ENCODE data around the gene PAWR. TPM values are rescaled to one million over a fixed set of nuclear protein-coding genes. Genes with fewer than 3 reads are reported as not detected.

Gene PAWR
- total RNA-seq, 3 donors from 2014 or later (not counting 1 experiment from before 2014, with no cell fraction given), result 3.2 to 8.1 (median 5.3) TPM

- WGBS (ENCODE audit: insufficient coverage), result 92% methylated on average over 3 of the region's 4 CpGs
- Histone ChIP-seq H3K4me1 (ENCODE audit: control insufficient read depth, insufficient read depth, low read length) (no peaks in the 10 kb centered on the region), H3K27ac (ENCODE audit: low read length) (no peak overlapping the region), H3K36me3 (ENCODE audit: control insufficient read depth, insufficient read depth, low read length) (no peaks in the 10 kb centered on the region), H3K9me3 (ENCODE audit: control insufficient read depth, insufficient read depth, low read length) (no peaks in the 10 kb centered on the region), H3K4me3 (ENCODE audit: low read length) (no peak overlapping the region), H3K27me3 (ENCODE audit: control insufficient read depth, insufficient read depth, low read length) (no peaks in the 10 kb centered on the region)
- Mint-ChIP-seq H3K27me3 (ENCODE audit: low read depth in 2 of 2) (no peaks in the 10 kb centered on the region), H3K4me1 (no peaks in the 10 kb centered on the region), H3K27ac (no peak overlapping the region), H3K4me3 (no peak overlapping the region), H3K36me3 (no peaks in the 10 kb centered on the region), H3K9me3 (no peaks in the 10 kb centered on the region)
- intact Hi-C loops (cut with micrococcal nuclease), result no loop called here
- DNase-seq, result no peak
- ATAC-seq, result no peak
- TF ChIP-seq CTCF (IDR thresholded peaks at IDR 0.05), result no peak
Observed at GRCh38 chr12:79664518-79664917, 26.2 kb downstream of the PAWR start.

- no peak for TF ChIP-seq CTCF (IDR thresholded peaks at IDR 0.05)
- Histone ChIP-seq H3K27me3 (ENCODE audit: control insufficient read depth, insufficient read depth, low read length) (no peaks in the 10 kb centered on the region), H3K4me3 (ENCODE audit: low read length) (no peak overlapping the region), H3K9me3 (ENCODE audit: control insufficient read depth, insufficient read depth, low read length) (no peaks in the 10 kb centered on the region), H3K27ac (ENCODE audit: low read length) (no peak overlapping the region), H3K4me1 (ENCODE audit: control insufficient read depth, insufficient read depth, low read length) (no peaks in the 10 kb centered on the region), H3K36me3 (ENCODE audit: control insufficient read depth, insufficient read depth, low read length) (no peaks in the 10 kb centered on the region)
- Mint-ChIP-seq H3K27ac (no peak overlapping the region), H3K4me3 (no peak overlapping the region), H3K4me1 (no peaks in the 10 kb centered on the region), H3K36me3 (no peaks in the 10 kb centered on the region), H3K9me3 (no peaks in the 10 kb centered on the region), H3K27me3 (ENCODE audit: low read depth in 2 of 2) (no peaks in the 10 kb centered on the region)
- DNase-seq (no peak), ATAC-seq (no peak)
- WGBS (ENCODE audit: insufficient coverage), result 89% methylated on average over 1 of the region's 1 CpG
- intact Hi-C loops (cut with micrococcal nuclease), result no loop called here
Observed at GRCh38 chr12:79662046-79662811, 28.5 kb downstream of the PAWR start.

GRCh38 chr12:79661629-79662028, 29.1 kb downstream of the PAWR start:
- Mint-ChIP-seq H3K9me3 (no peaks in the 10 kb centered on the region), H3K27ac (no peak overlapping the region), H3K4me3 (no peak overlapping the region), H3K4me1 (no peaks in the 10 kb centered on the region), H3K27me3 (ENCODE audit: low read depth in 2 of 2) (no peaks in the 10 kb centered on the region), H3K36me3 (no peaks in the 10 kb centered on the region)
- Histone ChIP-seq H3K27ac (ENCODE audit: low read length) (no peak overlapping the region), H3K9me3 (ENCODE audit: control insufficient read depth, insufficient read depth, low read length) (no peaks in the 10 kb centered on the region), H3K27me3 (ENCODE audit: control insufficient read depth, insufficient read depth, low read length) (no peaks in the 10 kb centered on the region), H3K4me3 (ENCODE audit: low read length) (no peak overlapping the region), H3K4me1 (ENCODE audit: control insufficient read depth, insufficient read depth, low read length) (no peaks in the 10 kb centered on the region), H3K36me3 (ENCODE audit: control insufficient read depth, insufficient read depth, low read length) (no peaks in the 10 kb centered on the region)
- no peak for DNase-seq
- no peak for TF ChIP-seq CTCF (IDR thresholded peaks at IDR 0.05)
- intact Hi-C loops (cut with micrococcal nuclease), result no loop called here
- ATAC-seq, result no peak

- no peak for TF ChIP-seq CTCF (IDR thresholded peaks at IDR 0.05)
- Histone ChIP-seq H3K4me3 (ENCODE audit: low read length) (no peak overlapping the region), H3K27me3 (ENCODE audit: control insufficient read depth, insufficient read depth, low read length) (no peaks in the 10 kb centered on the region), H3K36me3 (ENCODE audit: control insufficient read depth, insufficient read depth, low read length) (no peaks in the 10 kb centered on the region), H3K27ac (ENCODE audit: low read length) (no peak overlapping the region), H3K4me1 (ENCODE audit: control insufficient read depth, insufficient read depth, low read length) (no peaks in the 10 kb centered on the region), H3K9me3 (ENCODE audit: control insufficient read depth, insufficient read depth, low read length) (no peaks in the 10 kb centered on the region)
- intact Hi-C loops (cut with micrococcal nuclease), result no loop called here
- Mint-ChIP-seq H3K4me1 (no peaks in the 10 kb centered on the region), H3K27me3 (ENCODE audit: low read depth in 2 of 2) (no peaks in the 10 kb centered on the region), H3K9me3 (peaks cover 0 to 2% of the 10 kb centered on the region in 2 donors), H3K36me3 (no peaks in the 10 kb centered on the region), H3K4me3 (no peak overlapping the region), H3K27ac (no peak overlapping the region)
- WGBS (ENCODE audit: insufficient coverage), result 83% methylated on average over 1 of the region's 1 CpG
- no peak for DNase-seq
- no peak for ATAC-seq
Observed at GRCh38 chr12:79659961-79660431, 30.8 kb downstream of the PAWR start.

All from natural killer cell (primary cell).